Endothelial cell of umbilical vein (primary cell): ENCODE data around the gene ARHGAP28. TPM values are rescaled to one million over a fixed set of nuclear protein-coding genes. Genes with fewer than 3 reads are reported as not detected.
"Not testable (repeated sequence)": the region's sequence is repeated elsewhere in the genome, so short reads cannot be mapped to it uniquely, and the experiment has no call there.

Experiments used
- BruUV-seq: library from RNA; stranded (reverse); fragments of 400-500 nt; replicated peaks from 2 replicates; lab custom pipeline; 2021; lab: Mats Ljungman, UMichigan
- CTCF ChIA-PET: fragments of 300-600, 350-600 bp; sonication (Branson Sonifier 250); formaldehyde crosslinking; loops from one replicate; lab custom pipeline; 2021; ENCODE audit warnings: antibody characterized with exemption, inconsistent platforms; lab: Charles Lee
- POLR2A ChIA-PET: fragments of 300-600, 350-600 bp; sonication (Branson Sonifier 250); formaldehyde crosslinking; loops from one replicate; lab custom pipeline; 2021; ENCODE audit warnings: antibody characterized with exemption, inconsistent platforms; lab: Charles Lee
- DNase-seq: peaks from one replicate; pipeline ENCODE4 v3.0.0-alpha.2; 2011; ENCODE audit warnings: low read depth, low spot score
- FAIRE-seq: peaks from 2 replicates; lab custom pipeline; 2011; peaks lifted over from hg19 to GRCh38; lab: Jason Lieb, UNC
- H2AFZ ChIP-seq: 2 replicates; pipeline ENCODE4 v1.6.0; 2012; ENCODE audit warnings: low read depth, low read length, control low read depth, inconsistent platforms
- H3K27ac ChIP-seq: 2 replicates; pipeline ENCODE4 v1.5.1; 2011; ENCODE audit warnings: low read depth, mild to moderate bottlenecking, control low read depth, low read length, moderate library complexity; ENCODE audit not compliant: insufficient read depth
- H3K27me3 ChIP-seq, 2 experiments: 2 replicates each; pipeline versions ENCODE4 v1.6.0 to v1.6.1; 2011; ENCODE audit warnings: low read length in 2 of 2, mixed read lengths in 1 of 2; ENCODE audit not compliant: control insufficient read depth in 2 of 2, insufficient read depth in 2 of 2
- H3K36me3 ChIP-seq, 2 experiments: 2 replicates in 1 of 2; 3 replicates in 1 of 2; pipeline ENCODE4 v1.5.1; 2011; ENCODE audit warnings: low read length in 2 of 2, mild to moderate bottlenecking in 1 of 2, moderate library complexity in 1 of 2; ENCODE audit not compliant: control insufficient read depth in 2 of 2, insufficient read depth in 2 of 2; ENCODE audit errors: extremely low read depth in 1 of 2
- H3K4me1 ChIP-seq: 3 replicates; pipeline ENCODE4 v1.5.1; 2011; ENCODE audit warnings: mild to moderate bottlenecking, low read length; ENCODE audit not compliant: control insufficient read depth, insufficient read depth; ENCODE audit errors: extremely low read depth
- H3K4me2 ChIP-seq: 2 replicates; pipeline ENCODE4 v1.6.1; 2011; ENCODE audit warnings: low read length, control low read depth, mixed read lengths; ENCODE audit not compliant: insufficient read depth
- H3K4me3 ChIP-seq, 3 experiments: fragments of 200-600 bp in 1 of 3; sonication (generic), shearing (Covaris generic) in 1 of 3; replicated peaks in 1 of 3; 2 replicates each; pipeline ENCODE4 v1.5.1; 2011 to 2016; ENCODE audit warnings: control low read depth in 3 of 3, low read length in 3 of 3, mild to moderate bottlenecking in 2 of 3, inconsistent platforms in 1 of 3, low read depth in 1 of 3, moderate library complexity in 1 of 3; ENCODE audit not compliant: insufficient read depth in 1 of 3
- H3K79me2 ChIP-seq: 2 replicates; pipeline ENCODE4 v1.6.0; 2012; ENCODE audit warnings: low read length, inconsistent platforms; ENCODE audit not compliant: control insufficient read depth, insufficient read depth
- H3K9ac ChIP-seq: replicated peaks from 2 replicates; pipeline ENCODE3; 2011; ENCODE audit warnings: low read length, control low read depth; ENCODE audit not compliant: insufficient read depth; ENCODE audit errors: extremely low read depth
- H3K9me1 ChIP-seq: replicated peaks from 3 replicates; pipeline ENCODE4 v1.6.0; 2011; ENCODE audit warnings: mild to moderate bottlenecking, low read length; ENCODE audit not compliant: control insufficient read depth, insufficient read depth; ENCODE audit errors: extremely low read depth
- H3K9me3 ChIP-seq: replicated peaks from 2 replicates; pipeline ENCODE4 v1.5.1; 2012; ENCODE audit warnings: low read length, inconsistent platforms; ENCODE audit not compliant: control insufficient read depth, insufficient read depth
- H4K20me1 ChIP-seq: replicated peaks from 2 replicates; pipeline ENCODE3; 2011; ENCODE audit warnings: mild to moderate bottlenecking, low read length; ENCODE audit not compliant: control insufficient read depth, insufficient read depth; ENCODE audit errors: extremely low read depth
- CTCF ChIP-seq, 2 donors: IDR thresholded peaks; 1 replicate in 1 of 2; 2 replicates in 1 of 2; pipeline ENCODE4 v1.5.1; 2011; ENCODE audit warnings: low read length in 2 of 2, mild to moderate bottlenecking in 2 of 2, moderate library complexity in 2 of 2, control low read depth in 1 of 2, inconsistent platforms in 1 of 2, low read depth in 1 of 2; ENCODE audit not compliant: insufficient read depth in 1 of 2; ENCODE audit errors: extremely low read depth in 1 of 2
- EZH2 ChIP-seq: IDR thresholded peaks from 2 replicates; pipeline ENCODE4 v1.6.1; 2012; ENCODE audit warnings: borderline replicate concordance, low read depth, mild to moderate bottlenecking, moderate library complexity, low read length, inconsistent platforms; ENCODE audit not compliant: severe bottlenecking
- GATA2 ChIP-seq: IDR thresholded peaks from 2 replicates; pipeline ENCODE4 v1.7.0; 2011; ENCODE audit warnings: low read depth, mild to moderate bottlenecking, moderate library complexity, mixed read lengths, low read length; ENCODE audit not compliant: insufficient read length, insufficient read depth
- MAX ChIP-seq: IDR thresholded peaks from 2 replicates; pipeline ENCODE4 v1.6.1; 2011; ENCODE audit not compliant: insufficient read depth, insufficient read length
- POLR2A ChIP-seq: IDR thresholded peaks from 2 replicates; pipeline ENCODE4 v1.6.1; 2012; ENCODE audit warnings: low read depth, mild to moderate bottlenecking, control low read depth, low read length
- POLR2AphosphoS5 ChIP-seq: IDR thresholded peaks from 2 replicates; pipeline ENCODE4 v1.6.1; 2012; ENCODE audit warnings: low read depth, mild to moderate bottlenecking, control low read depth, low read length, moderate library complexity; ENCODE audit not compliant: insufficient read depth
- dilution Hi-C: fragments of 300-500 bp; cut with MboI; formaldehyde crosslinking; loops from one replicate; pipeline ENCODE4 v1.15.0; 2019; ENCODE audit warnings: low sequenced_read_pairs; ENCODE audit not compliant: extremely low pct_ligation_motif_present
- intact Hi-C: fragments of 100-400 bp; cut with micrococcal nuclease; formaldehyde crosslinking; loops from one replicate; pipeline ENCODE4 v1.10.0; 2022
- polyA plus RNA-seq, 4 experiments: library from polyadenylated mRNA; depleted of rRNA in 3 of 4; stranded (reverse) in 3 of 4; unstranded in 1 of 4; fragments of >200 nt; gene quantifications; 2 replicates each; pipeline versions ENCODE4 v1.2.1 to v1.2.3, GENCODE V29; 2011 to 2012; ENCODE audit warnings: missing spikeins in 1 of 4
- total RNA-seq: library from RNA; stranded (reverse); gene quantifications from 2 replicates; pipeline ENCODE4 v1.2.3, GENCODE V29; 2021

ARHGAP28 gene
- total and polyA plus RNA-seq, 2 donors (not counting 3 experiments of a cell fraction or from before 2014, with no cell fraction given) = 3.8 to 23.4 TPM

GRCh38 chr18:6938003-6938402 lies 208.5 kb downstream of the ARHGAP28 start:
- intact Hi-C loops = no loop called here

GRCh38 chr18:6938403-6938802 lies 208.9 kb downstream of the ARHGAP28 start:
- DNase-seq, H3K4me2 ChIP-seq, H3K27ac ChIP-seq, H3K9ac ChIP-seq, H3K4me3 ChIP-seq, H3K36me3 ChIP-seq, intact Hi-C loops, H3K27me3 ChIP-seq, H2AFZ ChIP-seq, CTCF ChIA-PET, H3K9me3 ChIP-seq, FAIRE-seq, H3K79me2 ChIP-seq, H3K4me1 ChIP-seq, H4K20me1 ChIP-seq, BruUV-seq, H3K9me1 ChIP-seq, dilution Hi-C loops: not testable (repeated sequence)
- POLR2A ChIA-PET = interaction anchor here (0.6 kb wide), 1 partner anchor 1524 kb away, joined by 4 read pairs; no protein-coding TSS in a partner anchor

More at GRCh38 chr18:6938003-6938402, 208.5 kb downstream of the ARHGAP28 start:
- Histone ChIP-seq H3K4me3 (no peak overlapping the region), H3K36me3 (no peaks in the 10 kb centered on the region), H3K9ac (no peak overlapping the region), H4K20me1 (no peaks in the 10 kb centered on the region), H3K4me2 (no peak overlapping the region), H3K27ac (no peak overlapping the region), H3K79me2 (no peaks in the 10 kb centered on the region), H3K9me3 (no peaks in the 10 kb centered on the region), H3K27me3 (peaks cover 0 to 2% of the 10 kb centered on the region in 2 experiments), H2AFZ (no peak overlapping the region), H3K9me1 (no peaks in the 10 kb centered on the region), H3K4me1 (no peaks in the 10 kb centered on the region)
- POLR2A ChIA-PET = interaction anchor here (0.6 kb wide), 1 partner anchor 1524 kb away, joined by 4 read pairs; no protein-coding TSS in a partner anchor
- no TSS peak for BruUV-seq
- CTCF ChIA-PET = no interaction called here
- TF ChIP-seq CTCF (IDR thresholded peaks at IDR 0.05; ENCODE audit: extremely low read depth in 1 of 2, insufficient read depth in 1 of 2, low read depth in 1 of 2, low read length in 2 of 2) (no peak), POLR2AphosphoS5 (no peak), MAX (no peak), EZH2 (no peak), POLR2A (no peak), GATA2 (no peak)
- FAIRE-seq (no peak), DNase-seq (no peak)
- dilution Hi-C loops = no loop called here
